Measurements from ENCODE around the gene TPRN. TPM values are rescaled to one million over a fixed set of nuclear protein-coding genes. Genes with fewer than 3 reads are reported as not detected.

TPRN gene
- total RNA-seq, 3 donors from 2014 or later, result 73.8 to 170 (median 122) TPM

GRCh38 chr9:137176302-137177182 is 24.0 kb downstream of the TPRN start:
- ATAC-seq (peak; percentile 72), DNase-seq (peak in 2 of 3 donors; percentile 59 to 60)
- Histone ChIP-seq H3K4me1 (ENCODE audit: low read depth) (peaks cover 21% of the 10 kb centered on the region), H3K36me3 (ENCODE audit: low read depth) (peaks cover 3% of the 10 kb centered on the region), H3K4me3 (no peak overlapping the region), H3K9me3 (no peaks in the 10 kb centered on the region)
- peak; percentile 41 for TF ChIP-seq CTCF (IDR thresholded peaks at IDR 0.05)
- intact Hi-C loops (cut with DNase I, micrococcal nuclease), result no loop called here

- H3K4me3 ChIP-seq, result no peak overlapping the region
- no peaks in the 10 kb centered on the region for H3K9me3 ChIP-seq
- no peak for TF ChIP-seq CTCF (IDR thresholded peaks at IDR 0.05)
- H3K36me3 ChIP-seq (ENCODE audit: low read depth), result peaks cover 3% of the 10 kb centered on the region
- DNase-seq, result no peak
- peak; percentile 4 for ATAC-seq
- intact Hi-C loops (cut with DNase I, micrococcal nuclease), result no loop called here
- peaks cover 21% of the 10 kb centered on the region for H3K4me1 ChIP-seq (ENCODE audit: low read depth)
Observed at GRCh38 chr9:137175345-137175961, 25.1 kb downstream of the TPRN start.

- Histone ChIP-seq H3K9me3 (no peaks in the 10 kb centered on the region), H3K4me3 (no peak overlapping the region), H3K36me3 (ENCODE audit: low read depth) (peaks cover 3% of the 10 kb centered on the region), H3K4me1 (ENCODE audit: low read depth) (peaks cover 25% of the 10 kb centered on the region)
- peak; percentile 6 for ATAC-seq
- no peak for DNase-seq
- intact Hi-C loops (cut with DNase I, micrococcal nuclease), result no loop called here
- TF ChIP-seq CTCF (IDR thresholded peaks at IDR 0.05), result no peak
Observed at GRCh38 chr9:137174722-137175293, 25.7 kb downstream of the TPRN start.

GRCh38 chr9:137173796-137174664 is 26.5 kb downstream of the TPRN start:
- DNase-seq (no peak), ATAC-seq (no peak)
- TF ChIP-seq CTCF (IDR thresholded peaks at IDR 0.05), result no peak
- H3K4me3 ChIP-seq, result no peak overlapping the region
- intact Hi-C loops (cut with DNase I, micrococcal nuclease), result no loop called here
- no peaks in the 10 kb centered on the region for H3K36me3 ChIP-seq (ENCODE audit: low read depth)
- no peaks in the 10 kb centered on the region for H3K9me3 ChIP-seq
- peaks cover 33% of the 10 kb centered on the region for H3K4me1 ChIP-seq (ENCODE audit: low read depth)
